Right cardiac atrium (tissue), 5 donors: ENCODE measurements around the gene MARK2. TPM values are rescaled to one million over a fixed set of nuclear protein-coding genes. Genes with fewer than 3 reads are reported as not detected.
A peak's percentile ranks its signal among the peaks of the same experiment; 100 is the strongest.

Experiments used
- ATAC-seq, 2 donors: fragments of 200-7000 bp; cut with Tn5 transposase; one replicate each; pipeline versions ENCODE4 v1.8.0 to v1.9.1; 2020; ENCODE audit warnings: moderate library complexity in 2 of 2, mild to moderate bottlenecking in 1 of 2
- DNase-seq, 3 donors: peaks; one replicate each; pipeline ENCODE4 v3.0.0-alpha.2; 2020
- H3K27ac ChIP-seq: one replicate; pipeline ENCODE4 v1.5.1; 2013; ENCODE audit warnings: mild to moderate bottlenecking, low read length, control low read depth, moderate library complexity
- H3K27me3 ChIP-seq: one replicate; pipeline ENCODE4 v1.6.1; 2013; ENCODE audit not compliant: control insufficient read depth, insufficient read depth
- H3K4me1 ChIP-seq: one replicate; pipeline ENCODE4 v1.6.1; 2013; ENCODE audit warnings: low read length; ENCODE audit not compliant: control insufficient read depth, insufficient read depth
- H3K4me3 ChIP-seq: one replicate; pipeline ENCODE4 v1.5.1; 2013; ENCODE audit warnings: low read length, control low read depth
- H3K9me3 ChIP-seq: one replicate; pipeline ENCODE4 v1.6.1; 2013; ENCODE audit warnings: low read length; ENCODE audit not compliant: control insufficient read depth
- WGBS: extraction: QIAGEN DNeasy Blood & Tissue Kit; methylation state at CpG from one replicate; pipeline ENCODE4 v1.1.7; 2013; 5-methylcytosine and 5-hydroxymethylcytosine counted together
- intact Hi-C, 4 donors: fragments of 100-400 bp; cut with DNase I; formaldehyde crosslinking; loops; one replicate each; pipeline versions ENCODE4 v1.11.0 to v1.14.0; 2022 to 2023
- polyA plus RNA-seq: library from polyadenylated mRNA; stranded (reverse); fragments of 200-250 nt; gene quantifications from one replicate; pipeline ENCODE4 v1.2.3, GENCODE V29; 2013
- total RNA-seq, 4 donors: library from RNA; stranded (reverse); fragmentation: NEBNext Ultra II Directional; extraction: Animal tissue kit (Norgen Biotek cat#: 25700); gene quantifications; one replicate each; pipeline ENCODE4 v1.2.1, GENCODE V29; 2021
- donor health status: healthy with polysubstance abuse.
- donor health status: DM: no; HTN: yes; CAD: no.
- donor health status: DM: no; HTN: no; CAD: no.
- donor health status: DM: no; HTN: yes; CAD: no; lungs with severe emphysema.
- donor health status: DM: yes; HTN: yes; CAD: no.

The MARK2 gene
- total and polyA plus RNA-seq, 5 donors: 20.0 to 45.3 (median 40.6) TPM

GRCh38 chr11:63938479-63939396, 99.8 kb downstream of the MARK2 start, which contains the start of gene NAA40:
Gene NAA40 (plus strand): TSS chr11:63939002. CDS start chr11:63939097, 95 bp downstream.
- Histone ChIP-seq H3K27ac (peak within 1 kb of the TSS; percentile 74), H3K4me3 (peak within 1 kb of the TSS; percentile 82), H3K4me1 (no peaks in the 10 kb centered on the region), H3K9me3 (no peaks in the 10 kb centered on the region), H3K27me3 (no peaks in the 10 kb centered on the region)
- intact Hi-C loops: no loop called here
- ATAC-seq (peak; percentile 96 to 97), DNase-seq (peak; percentile 92 to 96 (median 96))
- WGBS: under 1% methylated on average over 83 of the region's 92 CpGs

- no peaks in the 10 kb centered on the region for H3K27me3 ChIP-seq
- no peaks in the 10 kb centered on the region for H3K4me1 ChIP-seq
- H3K4me3 ChIP-seq: peak overlapping the region; percentile 82
- ATAC-seq (peak in 1 of 2 donors; percentile 1), DNase-seq (peak in 1 of 3 donors; percentile 49)
- no peaks in the 10 kb centered on the region for H3K9me3 ChIP-seq
- 4% methylated on average over 26 of the region's 26 CpGs for WGBS
- intact Hi-C loops: no loop called here
- H3K27ac ChIP-seq: peak overlapping the region; percentile 74
Measured at GRCh38 chr11:63939397-63939891, 100.5 kb downstream of the MARK2 start.

- WGBS: 65% methylated on average over 6 of the region's 6 CpGs
- Histone ChIP-seq H3K9me3 (no peaks in the 10 kb centered on the region), H3K27me3 (no peaks in the 10 kb centered on the region), H3K27ac (no peak overlapping the region), H3K4me3 (no peak overlapping the region), H3K4me1 (no peaks in the 10 kb centered on the region)
- intact Hi-C loops: loop anchor here in 1 of 4 donors (10.0 kb wide), 1 partner anchor 176 kb away; the partner anchor contains the start of gene ZFTA
- ATAC-seq (no peak), DNase-seq (no peak)
Measured at GRCh38 chr11:63940786-63941185, 101.9 kb downstream of the MARK2 start.

- DNase-seq (no peak), ATAC-seq (no peak)
- no peak overlapping the region for H3K27ac ChIP-seq
- no peaks in the 10 kb centered on the region for H3K27me3 ChIP-seq
- intact Hi-C loops: loop anchor here in 1 of 4 donors (10.0 kb wide), 1 partner anchor 177 kb away; the partner anchor contains the start of gene ZFTA
- WGBS: 82% methylated on average over 4 of the region's 4 CpGs
- no peak overlapping the region for H3K4me3 ChIP-seq
- H3K9me3 ChIP-seq: no peaks in the 10 kb centered on the region
- H3K4me1 ChIP-seq: no peaks in the 10 kb centered on the region
Measured at GRCh38 chr11:63941901-63942300, 103.0 kb downstream of the MARK2 start.

- ATAC-seq: no peak
- no peak overlapping the region for H3K27ac ChIP-seq
- intact Hi-C loops: loop anchor here in 1 of 4 donors (10.0 kb wide), 1 partner anchor 178 kb away; the partner anchor contains the start of gene ZFTA
- H3K9me3 ChIP-seq: no peaks in the 10 kb centered on the region
- no peaks in the 10 kb centered on the region for H3K27me3 ChIP-seq
- H3K4me3 ChIP-seq: no peak overlapping the region
- WGBS: 90% methylated on average over 3 of the region's 3 CpGs
- no peaks in the 10 kb centered on the region for H3K4me1 ChIP-seq
- DNase-seq: peak in 1 of 3 donors; percentile 23
Measured at GRCh38 chr11:63942803-63943202, 103.9 kb downstream of the MARK2 start.

GRCh38 chr11:63944987-63945386, 106.1 kb downstream of the MARK2 start:
- Histone ChIP-seq H3K9me3 (no peaks in the 10 kb centered on the region), H3K4me1 (no peaks in the 10 kb centered on the region), H3K27me3 (no peaks in the 10 kb centered on the region), H3K4me3 (no peak overlapping the region), H3K27ac (peak overlapping the region; percentile 59)
- ATAC-seq (peak; percentile 70), DNase-seq (peak; percentile 46 to 76 (median 69))
- intact Hi-C loops: loop anchor here in 3 of 4 donors (2.0 to 10.0 kb wide), 3 partner anchors 108 to 180 kb away; partner anchors contain the start of gene ZFTA (in 2 of the 3)
- 33% methylated on average over 8 of the region's 8 CpGs for WGBS

GRCh38 chr11:63945477-63946163, 106.7 kb downstream of the MARK2 start:
- Histone ChIP-seq H3K4me1 (no peaks in the 10 kb centered on the region), H3K9me3 (no peaks in the 10 kb centered on the region), H3K27me3 (no peaks in the 10 kb centered on the region), H3K4me3 (no peak overlapping the region), H3K27ac (peak overlapping the region; percentile 59)
- ATAC-seq: peak; percentile 87 to 88
- intact Hi-C loops: loop anchor here (1.0 to 10.0 kb wide), 4 partner anchors 108 to 181 kb away; partner anchors contain the start of gene ZFTA (in 2 of the 4)
- WGBS: 26% methylated on average over 14 of the region's 14 CpGs
- DNase-seq: peak; percentile 77 to 86 (median 85)

- no peak for ATAC-seq
- 79% methylated on average over 20 of the region's 20 CpGs for WGBS
- no peak for DNase-seq
- intact Hi-C loops: no loop called here
- Histone ChIP-seq H3K27ac (no peak overlapping the region), H3K9me3 (no peaks in the 10 kb centered on the region), H3K27me3 (no peaks in the 10 kb centered on the region), H3K4me3 (no peak overlapping the region), H3K4me1 (no peaks in the 10 kb centered on the region)
Measured at GRCh38 chr11:63951779-63952536, 113.0 kb downstream of the MARK2 start.

GRCh38 chr11:63952570-63952969, 113.7 kb downstream of the MARK2 start:
- no peak for ATAC-seq
- WGBS: 99% methylated on average over 4 of the region's 4 CpGs
- Histone ChIP-seq H3K27ac (no peak overlapping the region), H3K27me3 (no peaks in the 10 kb centered on the region), H3K4me3 (no peak overlapping the region), H3K9me3 (no peaks in the 10 kb centered on the region), H3K4me1 (no peaks in the 10 kb centered on the region)
- DNase-seq: no peak
- intact Hi-C loops: no loop called here

- Histone ChIP-seq H3K27ac (no peak overlapping the region), H3K27me3 (no peaks in the 10 kb centered on the region), H3K9me3 (no peaks in the 10 kb centered on the region), H3K4me3 (no peak overlapping the region), H3K4me1 (no peaks in the 10 kb centered on the region)
- DNase-seq: no peak
- no peak for ATAC-seq
- intact Hi-C loops: no loop called here
- WGBS: 90% methylated on average over 5 of the region's 5 CpGs
Measured at GRCh38 chr11:63958008-63958407, 119.1 kb downstream of the MARK2 start.
